ENCODE results near the gene AZU1. TPM values are rescaled to one million over a fixed set of nuclear protein-coding genes. Genes with fewer than 3 reads are reported as not detected.

The AZU1 gene
- total RNA-seq, 4 donors from 2014 or later, result 1.1 TPM; not detected in 3

- no peak for TF ChIP-seq CTCF (IDR thresholded peaks at IDR 0.05)
- ATAC-seq (ENCODE audit: low FRiP score), result no peak
- DNase-seq (ENCODE audit: low spot score), result no peak
Measured at GRCh38 chr19:798415-799075, 29.1 kb upstream of the AZU1 start.

GRCh38 chr19:799076-799881, 28.4 kb upstream of the AZU1 start:
- ATAC-seq (ENCODE audit: low FRiP score) (no peak), DNase-seq (ENCODE audit: low spot score) (no peak)
- no peak for TF ChIP-seq CTCF (IDR thresholded peaks at IDR 0.05)

- ATAC-seq (ENCODE audit: low FRiP score) (no peak), DNase-seq (ENCODE audit: low spot score) (no peak)
- TF ChIP-seq CTCF (IDR thresholded peaks at IDR 0.05), result no peak
Measured at GRCh38 chr19:800360-801029, 27.1 kb upstream of the AZU1 start.

- TF ChIP-seq CTCF (IDR thresholded peaks at IDR 0.05), result no peak
- no peak for ATAC-seq (ENCODE audit: low FRiP score)
- no peak for DNase-seq (ENCODE audit: low spot score)
Measured at GRCh38 chr19:801030-801860, 26.4 kb upstream of the AZU1 start.

- DNase-seq (ENCODE audit: low spot score) (no peak), ATAC-seq (ENCODE audit: low FRiP score) (no peak)
Measured at GRCh38 chr19:801861-802497, 25.7 kb upstream of the AZU1 start.

More at GRCh38 chr19:801861-802497, 25.7 kb upstream of the AZU1 start:
- no peak for TF ChIP-seq CTCF (IDR thresholded peaks at IDR 0.05)

All from omental fat pad (tissue), 4 donors.